ENCODE results near the gene PTGDR2.

DNA sequence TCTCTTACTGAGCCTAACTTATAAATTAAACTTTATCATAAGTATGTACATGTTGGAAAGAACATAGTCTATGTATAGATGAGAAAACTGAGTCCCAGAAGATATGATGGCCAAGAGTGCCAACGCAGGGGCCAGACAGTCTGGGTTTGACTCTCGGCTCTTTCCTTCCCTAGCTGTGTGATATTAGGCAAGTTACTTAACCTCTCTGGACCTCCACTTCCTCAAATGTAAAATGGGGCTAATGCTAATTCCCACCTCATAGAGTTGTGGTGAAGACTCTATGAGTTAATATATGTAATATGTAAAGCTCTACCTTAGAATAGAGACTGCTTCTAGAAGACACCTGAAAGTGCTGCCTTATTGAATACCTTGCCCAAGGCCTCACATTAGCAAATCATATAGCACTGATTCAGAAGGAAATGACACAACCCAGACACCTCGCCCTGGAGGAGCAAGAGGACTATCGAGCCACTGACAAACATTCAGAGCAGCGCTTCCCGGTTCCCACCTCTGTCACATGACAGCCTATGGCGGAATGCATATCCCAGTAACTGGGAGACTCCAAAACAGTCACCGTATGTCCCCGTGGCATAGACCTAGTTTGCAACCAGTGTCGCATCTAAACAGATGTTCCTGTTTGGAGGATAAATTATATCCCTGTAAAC is 25.1 kb downstream of the PTGDR2 start:
- TF ChIP-seq, protein P1, sequence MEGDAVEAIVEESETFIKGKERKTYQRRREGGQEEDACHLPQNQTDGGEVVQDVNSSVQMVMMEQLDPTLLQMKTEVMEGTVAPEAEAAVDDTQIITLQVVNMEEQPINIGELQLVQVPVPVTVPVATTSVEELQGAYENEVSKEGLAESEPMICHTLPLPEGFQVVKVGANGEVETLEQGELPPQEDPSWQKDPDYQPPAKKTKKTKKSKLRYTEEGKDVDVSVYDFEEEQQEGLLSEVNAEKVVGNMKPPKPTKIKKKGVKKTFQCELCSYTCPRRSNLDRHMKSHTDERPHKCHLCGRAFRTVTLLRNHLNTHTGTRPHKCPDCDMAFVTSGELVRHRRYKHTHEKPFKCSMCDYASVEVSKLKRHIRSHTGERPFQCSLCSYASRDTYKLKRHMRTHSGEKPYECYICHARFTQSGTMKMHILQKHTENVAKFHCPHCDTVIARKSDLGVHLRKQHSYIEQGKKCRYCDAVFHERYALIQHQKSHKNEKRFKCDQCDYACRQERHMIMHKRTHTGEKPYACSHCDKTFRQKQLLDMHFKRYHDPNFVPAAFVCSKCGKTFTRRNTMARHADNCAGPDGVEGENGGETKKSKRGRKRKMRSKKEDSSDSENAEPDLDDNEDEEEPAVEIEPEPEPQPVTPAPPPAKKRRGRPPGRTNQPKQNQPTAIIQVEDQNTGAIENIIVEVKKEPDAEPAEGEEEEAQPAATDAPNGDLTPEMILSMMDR (IDR thresholded peaks at IDR 0.05; ENCODE audit: low read depth, low read length) = no peak
- TF ChIP-seq EZH2phosphoT487 (IDR thresholded peaks at IDR 0.05; ENCODE audit: low read depth) = no peak

All from OCI-LY3 (cell line).